Germinal center (tissue), 1 donor: ENCODE measurements around the gene TKT.
"Not testable (repeated sequence)": the region's sequence is repeated elsewhere in the genome, so short reads cannot be mapped to it uniquely, and the experiment has no call there.

Experiments used
- DNase-seq: peaks from one replicate; pipeline ENCODE4 v3.0.0; 2012; ENCODE audit warnings: mixed read lengths, low spot score

TKT gene

DNA sequence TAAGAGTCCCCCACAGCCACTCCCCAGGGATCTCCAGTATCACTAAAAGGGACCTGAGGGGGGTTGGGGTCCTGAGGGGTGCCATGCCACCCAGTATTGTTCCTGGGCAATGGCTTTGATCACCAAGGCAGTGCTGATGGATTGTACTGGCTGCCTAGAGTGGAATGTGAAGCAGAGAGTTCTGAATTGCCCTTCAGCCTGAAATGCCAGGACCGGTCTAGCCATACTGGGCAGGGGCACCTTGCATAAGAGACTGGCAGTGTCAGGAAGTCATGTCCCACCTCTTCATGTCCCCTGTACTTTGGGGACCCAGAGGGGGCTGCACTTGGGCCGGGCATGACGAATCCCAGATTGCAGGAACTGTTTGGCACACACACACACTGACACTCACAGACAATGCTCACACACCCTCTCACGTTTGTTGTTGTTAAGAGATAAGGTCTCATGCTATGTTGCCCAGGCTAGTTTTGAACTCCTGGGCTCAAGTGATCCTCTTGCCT lies 4.5 kb upstream of the TKT start:
- no peak for DNase-seq

DNA sequence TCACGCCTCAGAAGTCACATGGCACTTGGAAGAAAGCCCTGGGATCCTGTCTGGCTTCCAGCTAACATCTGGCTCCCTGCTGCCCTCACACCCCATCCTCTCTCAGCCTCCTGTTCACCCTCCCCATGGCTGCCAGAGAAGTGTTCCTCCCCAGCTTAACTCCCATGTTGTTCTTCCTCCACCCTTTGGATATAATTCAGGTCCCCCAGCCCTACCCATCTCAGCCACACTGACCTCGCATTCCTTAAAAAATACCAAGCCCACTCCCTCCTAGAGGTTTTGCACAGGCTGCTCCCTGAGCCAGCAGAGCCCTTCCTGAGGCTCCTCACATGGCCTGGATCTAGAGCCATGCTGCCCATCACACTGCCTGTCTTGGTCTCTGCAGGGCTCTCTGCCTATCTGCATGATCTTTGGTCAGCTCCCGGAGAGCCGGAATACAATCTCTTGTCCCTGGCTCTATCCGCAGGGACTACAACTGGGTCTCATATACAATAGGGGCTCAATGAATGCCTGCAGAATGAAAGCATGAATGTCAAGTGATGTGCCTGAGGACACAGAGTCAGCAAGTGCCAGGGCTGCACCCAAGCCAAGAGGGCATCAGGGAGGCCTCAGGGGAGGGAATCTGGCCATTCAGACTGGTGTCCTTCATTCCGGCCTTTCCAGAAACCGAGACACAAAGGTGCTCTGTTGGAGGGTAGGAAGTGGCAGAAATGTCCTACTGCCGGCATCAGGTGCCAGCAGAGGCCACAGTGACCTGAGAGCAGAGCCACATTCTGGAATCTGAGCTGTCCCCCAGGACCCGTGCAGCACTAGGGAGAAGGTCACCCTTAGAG lies 3.8 kb upstream of the TKT start:
- no peak for DNase-seq

DNA sequence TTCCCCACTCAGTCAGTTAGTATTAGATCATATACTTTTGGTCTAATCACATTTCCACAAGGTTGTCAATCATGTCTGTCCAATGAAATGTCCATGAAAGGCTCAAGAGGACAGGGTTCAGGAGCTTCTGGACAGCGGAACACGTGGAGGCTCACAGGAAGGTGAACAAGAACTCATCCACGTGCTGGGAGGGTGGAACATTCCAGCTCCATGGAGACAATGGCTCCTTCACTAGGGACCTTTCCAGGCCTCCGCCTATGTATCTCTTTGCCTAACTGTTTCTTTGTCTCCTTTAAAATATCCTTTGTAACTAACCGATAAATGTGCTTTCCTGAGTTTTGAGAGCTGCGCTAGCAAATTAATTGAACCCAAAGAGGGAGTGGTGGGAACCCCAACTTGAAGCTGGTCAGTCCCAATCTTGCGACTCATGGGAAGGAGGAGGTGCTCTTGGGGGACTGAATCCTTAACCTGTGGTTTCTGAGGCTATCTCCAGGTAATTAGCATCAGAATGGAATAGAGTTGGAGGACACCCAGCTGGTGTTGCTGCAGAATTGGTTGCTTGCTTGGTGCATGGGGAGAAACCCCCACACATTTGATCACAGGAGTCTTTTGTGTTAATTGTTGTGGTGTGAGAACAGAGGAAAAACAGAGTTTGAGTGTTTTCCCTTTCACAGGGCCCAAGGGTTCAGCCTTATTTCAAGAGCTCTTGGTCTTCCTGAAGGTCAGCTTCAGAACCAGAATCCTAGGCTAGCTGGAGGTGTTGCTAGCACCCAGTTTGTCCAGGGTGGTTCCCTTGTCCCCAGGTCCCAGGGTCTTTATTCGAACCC lies 3.0 kb upstream of the TKT start:
- no peak for DNase-seq

DNA sequence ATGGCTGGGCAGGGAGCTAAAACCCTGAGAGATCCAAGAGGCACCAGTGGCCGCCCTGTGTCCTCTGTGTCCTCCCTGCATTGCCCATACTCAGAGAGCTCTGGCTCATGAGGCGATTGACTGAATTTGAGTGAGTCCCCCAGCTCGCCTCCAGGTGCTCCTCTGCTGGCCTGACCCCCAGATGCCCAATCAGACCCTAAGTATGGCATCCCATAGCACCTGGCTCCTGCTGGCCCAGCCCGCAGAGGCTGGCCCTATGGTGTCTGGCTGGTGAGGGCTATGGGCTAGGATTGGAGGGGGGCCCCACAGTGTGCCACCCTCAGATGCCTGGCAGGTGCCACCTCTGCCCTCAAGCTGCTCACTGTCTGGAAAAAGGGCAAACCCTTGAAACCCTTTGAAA lies 1.6 kb upstream of the TKT start:
- DNase-seq, result no peak

DNA sequence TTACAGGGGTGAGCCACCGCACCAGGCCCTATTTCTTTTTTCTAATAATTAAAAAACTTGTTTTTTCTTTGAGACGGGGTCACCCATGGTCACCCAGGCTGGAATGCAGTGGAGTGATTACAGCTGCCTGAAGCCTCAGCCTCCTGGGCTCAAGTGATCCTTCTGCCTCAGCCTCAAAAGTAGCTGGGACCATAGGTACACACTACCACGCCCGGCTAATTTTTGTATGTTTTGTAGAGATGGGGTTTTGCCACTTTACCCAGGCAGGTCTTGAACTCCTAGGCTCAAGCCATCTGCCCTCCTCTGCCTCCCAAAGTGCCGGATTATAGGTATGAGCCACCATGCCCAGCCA lies 858 bp upstream of the TKT start:
- no peak for DNase-seq

DNA sequence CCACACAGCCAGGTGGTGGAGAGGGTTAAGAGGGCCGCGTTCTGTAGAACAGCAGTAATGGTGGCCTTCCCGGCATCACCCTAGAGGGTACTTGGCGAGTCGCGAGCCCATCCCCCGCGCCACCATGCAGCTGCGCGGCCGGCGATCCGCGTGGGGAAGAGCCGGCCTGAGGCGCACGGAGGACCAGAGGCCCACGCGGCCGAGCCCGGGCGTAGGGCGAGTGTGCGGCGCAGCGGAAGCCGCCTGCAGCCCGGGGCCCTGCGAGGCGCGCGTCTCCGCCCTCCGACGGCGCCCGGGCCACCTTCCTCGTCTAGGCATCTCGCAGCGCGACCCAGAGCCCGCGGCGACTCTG lies 423 bp downstream of the TKT start:
- peak; percentile 72 for DNase-seq

DNA sequence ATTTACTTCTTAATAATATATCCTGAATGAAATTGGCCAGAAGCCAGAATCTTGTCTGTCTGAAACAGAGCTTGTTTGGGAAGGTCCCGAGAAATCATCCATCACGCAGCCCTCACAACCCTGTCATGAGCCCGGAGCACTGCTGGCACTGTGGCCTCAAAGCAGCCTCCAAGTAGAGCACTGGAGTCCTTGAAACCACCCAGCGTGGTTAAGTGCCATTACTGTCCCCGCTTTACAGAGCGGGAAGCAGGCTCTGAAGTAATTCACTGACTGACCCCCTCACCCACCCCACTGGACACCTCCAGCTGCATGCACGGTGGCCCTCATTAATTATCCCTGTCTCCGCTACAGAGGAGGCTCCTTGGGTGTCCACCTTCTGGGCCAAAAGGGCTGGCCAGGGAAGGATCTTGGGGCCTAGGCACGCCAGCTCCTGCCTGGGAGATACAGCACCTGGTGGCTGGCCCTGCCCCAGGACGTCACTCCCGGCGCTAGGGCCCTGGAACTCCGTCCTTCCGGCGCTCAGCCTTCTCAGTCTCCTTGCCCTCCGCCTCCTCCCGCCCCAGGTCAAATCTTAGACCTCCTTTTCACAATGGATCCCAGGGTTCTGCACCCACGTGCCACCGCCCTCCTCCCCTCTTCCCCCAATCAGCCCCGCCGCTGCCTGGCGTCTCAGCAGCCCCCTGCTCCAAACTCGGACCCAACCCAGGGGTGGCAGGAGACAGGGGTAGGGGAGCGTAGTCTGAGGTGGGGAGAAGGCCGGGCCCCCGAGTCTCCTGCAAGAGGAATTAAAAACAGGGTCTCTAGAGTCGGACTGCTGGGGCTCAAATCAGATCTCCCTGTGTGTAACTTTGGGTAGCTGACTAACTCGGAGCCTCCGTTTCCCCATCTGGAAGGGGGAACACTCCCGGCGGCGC lies 1.1 kb downstream of the TKT start:
- peak; percentile 58 for DNase-seq

DNA sequence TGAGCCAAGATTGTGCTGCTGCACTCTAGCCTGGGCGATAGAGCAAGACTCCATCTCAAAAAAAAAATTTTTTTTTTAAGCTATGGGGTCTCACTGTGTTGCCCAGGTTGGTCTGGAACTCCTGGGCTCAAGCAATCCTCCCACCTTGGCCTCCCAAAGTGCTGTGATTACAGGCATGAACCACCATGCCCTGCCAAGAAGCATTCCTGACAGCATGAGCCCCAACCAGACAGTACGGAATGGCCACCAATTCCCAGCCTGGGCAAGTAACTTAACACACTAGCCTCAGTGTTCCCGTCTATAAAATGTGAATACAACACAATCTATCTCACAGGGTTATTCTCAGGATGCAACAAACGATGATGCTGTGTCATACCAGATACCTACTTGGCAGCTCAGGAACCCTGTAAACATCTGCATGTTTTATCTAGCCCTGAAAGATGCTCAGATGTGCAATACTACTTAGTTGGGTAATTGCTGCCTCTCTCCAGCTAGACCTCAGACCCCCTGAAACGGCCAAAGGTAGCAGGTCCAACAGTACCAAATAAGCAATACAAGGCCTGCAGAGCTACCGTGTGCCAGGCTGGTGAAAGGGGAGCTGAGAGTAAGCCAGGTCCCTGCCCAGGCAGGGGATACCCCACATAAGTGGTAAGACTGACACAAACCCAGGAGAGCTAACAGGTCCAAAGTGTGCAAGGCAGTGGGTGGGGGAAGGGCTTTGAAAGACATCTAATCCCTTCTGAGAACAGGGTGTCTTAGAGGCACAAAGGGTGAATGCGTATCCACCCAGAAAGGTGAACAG lies 1.9 kb downstream of the TKT start:
- no peak for DNase-seq

DNA sequence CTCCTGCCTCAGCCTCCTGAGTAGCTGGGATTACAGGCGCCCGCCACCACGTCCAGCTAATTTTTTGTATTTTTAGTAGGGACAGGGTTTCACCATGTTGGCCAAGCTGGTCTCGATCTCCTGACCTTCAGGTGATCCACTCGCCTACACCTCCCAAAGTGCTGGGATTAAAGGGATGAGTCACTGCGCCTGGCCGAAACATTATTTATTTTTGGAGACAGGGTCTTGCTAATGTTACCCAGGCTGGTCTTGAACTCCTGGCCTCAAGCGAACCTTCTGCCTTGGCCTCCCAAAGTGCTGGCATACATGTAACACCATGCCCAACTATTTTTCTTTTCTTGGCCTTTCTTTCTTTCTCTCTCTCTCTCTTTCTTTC lies 2.9 kb downstream of the TKT start:
- not testable (repeated sequence) for DNase-seq

DNA sequence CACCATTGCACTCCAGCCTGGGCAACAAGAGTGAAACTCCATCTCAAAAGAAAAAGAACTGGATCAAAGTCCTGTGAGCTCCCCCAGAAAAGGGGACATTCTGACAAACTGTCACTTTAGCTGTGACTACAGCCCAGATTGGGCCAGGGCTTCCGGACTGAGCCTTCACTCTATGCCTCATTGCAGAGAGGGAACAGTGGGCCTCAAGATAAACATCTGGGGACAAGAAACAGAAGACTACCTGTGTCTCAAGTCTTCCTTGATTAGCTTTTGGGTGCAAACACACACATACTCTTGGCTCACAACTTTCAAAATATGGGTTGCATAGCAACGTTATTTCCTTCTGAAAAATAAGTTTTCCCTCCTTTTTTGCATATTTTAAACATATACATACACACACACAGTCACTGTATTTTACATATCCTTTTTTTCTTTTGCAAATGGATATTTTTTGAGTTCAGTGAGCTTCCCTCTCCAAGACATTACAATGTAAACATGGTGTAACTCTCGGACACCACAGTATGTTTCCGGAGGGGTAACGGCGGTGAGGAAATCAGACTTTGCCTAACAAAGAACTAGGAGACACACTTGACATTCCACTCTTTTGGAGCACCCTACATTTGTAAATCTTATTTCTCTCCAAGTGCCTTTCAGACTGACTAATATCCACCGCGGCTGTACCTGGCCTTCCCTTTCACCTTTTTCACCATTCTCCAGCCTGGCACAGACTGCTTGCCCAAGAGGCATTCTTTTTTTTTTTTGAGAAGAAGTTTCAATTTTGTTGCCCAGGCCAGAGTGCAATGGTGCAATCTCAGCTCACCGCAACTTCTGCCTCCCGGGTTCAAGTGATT lies 3.5 kb downstream of the TKT start:
- DNase-seq, result peak; percentile 56

DNA sequence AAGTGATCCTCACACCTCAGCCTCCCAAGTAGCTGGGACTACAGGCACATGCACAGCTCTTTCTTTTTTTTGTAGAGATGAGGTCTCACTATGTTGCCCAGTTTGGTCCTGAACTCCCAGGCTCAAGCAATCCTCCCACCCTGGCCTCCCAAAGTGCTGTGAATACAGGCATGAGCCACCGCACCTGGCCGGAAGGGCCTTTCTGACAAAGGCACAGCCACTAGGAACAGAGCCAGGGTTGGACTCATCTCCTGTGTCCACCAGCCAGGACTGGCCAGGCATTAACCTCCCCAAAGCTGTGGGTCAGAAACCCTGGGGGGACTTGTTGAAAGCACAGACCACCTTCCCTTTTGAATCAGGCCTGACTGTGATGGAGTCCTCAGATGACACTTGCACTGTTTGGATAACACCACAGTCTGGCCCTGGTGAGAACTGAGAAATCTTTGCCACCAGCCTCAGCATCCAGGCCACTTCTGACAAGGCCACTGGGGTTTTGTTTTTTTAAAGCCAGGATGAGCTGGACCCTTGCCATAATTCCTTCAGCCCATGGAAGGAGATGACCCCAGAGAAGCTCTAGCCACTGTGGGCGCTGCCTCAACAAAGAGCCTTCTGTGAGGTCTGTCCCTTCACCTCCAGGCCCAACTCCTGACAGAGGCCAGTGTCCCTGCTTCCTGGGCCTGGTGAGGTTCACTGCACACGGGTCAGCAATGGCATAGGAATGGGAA lies 4.8 kb downstream of the TKT start:
- DNase-seq, result no peak

DNA sequence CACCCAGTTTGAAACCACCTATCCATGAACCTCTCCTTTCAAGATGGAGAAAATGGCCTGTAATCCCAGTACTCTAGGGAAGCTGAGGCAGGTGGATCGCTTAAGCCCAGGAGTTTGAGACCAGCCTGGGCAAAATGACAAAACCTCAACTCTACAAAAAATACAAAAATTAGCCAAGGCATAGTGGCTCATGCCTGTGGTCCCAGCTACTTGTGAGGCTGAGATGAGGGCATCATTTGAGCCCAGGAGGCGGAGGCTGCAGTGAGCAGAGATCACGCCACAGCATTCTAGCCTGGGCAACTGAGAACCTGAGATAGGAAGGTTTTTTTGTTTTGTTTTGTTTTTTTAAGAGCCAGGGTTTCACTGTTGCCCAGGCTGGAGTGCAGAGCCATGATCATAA lies 5.4 kb downstream of the TKT start:
- no peak for DNase-seq

DNA sequence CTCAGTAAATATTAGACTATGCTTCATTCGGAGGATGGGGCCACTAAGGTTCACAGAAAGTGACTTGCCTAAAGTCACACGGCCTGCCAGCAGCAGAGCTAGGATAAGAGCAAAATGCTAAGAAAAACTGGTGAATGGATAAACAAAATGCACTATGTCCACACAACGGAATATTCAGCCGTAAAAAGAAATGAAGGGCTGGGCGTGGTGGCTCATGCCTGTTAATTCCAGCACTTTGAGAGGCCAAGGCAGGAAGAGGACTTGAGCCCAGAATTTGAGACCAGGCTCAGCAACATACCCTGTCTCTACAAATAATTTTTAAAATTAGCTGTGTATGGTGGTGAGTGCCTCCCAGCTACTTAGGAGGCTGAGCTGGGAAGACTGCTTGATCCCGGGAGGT lies 7.7 kb downstream of the TKT start:
- DNase-seq, result no peak

DNA sequence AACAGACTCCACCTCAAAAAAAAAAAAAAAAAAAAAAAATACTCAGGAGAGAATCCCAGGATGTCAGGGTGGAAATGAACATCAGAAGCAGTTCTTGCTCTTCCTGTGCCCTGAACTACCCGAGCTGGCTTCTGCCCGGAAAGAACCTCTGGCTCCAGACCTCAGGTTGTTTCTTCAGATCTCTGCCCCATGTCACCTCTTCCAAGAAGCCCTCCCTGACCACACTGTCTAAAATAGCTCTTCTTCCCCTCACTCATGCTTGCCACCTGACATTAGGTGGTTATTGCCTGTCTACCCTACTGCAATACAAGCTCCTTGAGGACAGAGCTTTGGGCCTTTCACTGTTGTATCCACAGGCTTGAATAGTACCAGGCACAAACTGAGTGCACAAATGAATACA lies 8.2 kb downstream of the TKT start:
- no peak for DNase-seq

DNA sequence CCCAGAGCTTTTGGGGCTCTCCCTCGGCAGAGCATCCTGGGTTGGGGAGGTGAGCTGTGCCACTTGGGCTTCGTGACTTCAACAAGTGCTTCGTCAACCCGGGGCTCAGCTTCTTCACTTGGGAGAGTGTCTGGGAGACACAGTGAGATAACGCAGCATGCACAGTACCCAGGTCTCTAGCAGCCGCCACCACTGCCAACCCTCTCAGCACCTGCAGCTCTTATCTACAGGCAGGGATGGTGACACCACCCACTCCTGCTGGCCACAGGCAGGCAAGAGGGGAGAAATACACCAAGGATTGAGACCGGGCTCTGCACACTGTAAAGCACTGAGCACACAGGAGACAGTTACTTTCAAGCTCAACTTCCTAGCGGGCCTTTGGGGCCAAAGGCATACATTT lies 11.6 kb downstream of the TKT start:
- DNase-seq, result no peak

DNA sequence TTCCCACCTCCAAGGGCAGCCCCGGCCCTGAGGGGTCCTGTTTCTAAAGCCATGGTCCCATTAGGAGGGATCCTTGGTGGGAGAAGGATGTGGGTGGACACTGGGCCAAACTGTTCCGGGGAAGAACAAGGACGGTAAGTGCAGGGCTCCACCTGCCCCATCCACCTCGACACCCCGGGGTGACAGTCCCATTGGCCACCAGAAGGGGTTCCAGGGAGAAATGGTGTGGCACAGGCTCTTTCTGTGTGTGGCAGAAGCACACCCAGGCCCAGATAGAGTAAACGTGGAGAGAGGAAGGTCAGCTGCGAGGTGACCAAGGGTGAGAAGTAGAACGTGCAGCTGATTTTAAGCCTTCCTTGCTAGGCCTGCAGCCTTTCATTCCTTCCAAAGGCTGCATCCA lies 12.0 kb downstream of the TKT start:
- DNase-seq, result no peak

DNA sequence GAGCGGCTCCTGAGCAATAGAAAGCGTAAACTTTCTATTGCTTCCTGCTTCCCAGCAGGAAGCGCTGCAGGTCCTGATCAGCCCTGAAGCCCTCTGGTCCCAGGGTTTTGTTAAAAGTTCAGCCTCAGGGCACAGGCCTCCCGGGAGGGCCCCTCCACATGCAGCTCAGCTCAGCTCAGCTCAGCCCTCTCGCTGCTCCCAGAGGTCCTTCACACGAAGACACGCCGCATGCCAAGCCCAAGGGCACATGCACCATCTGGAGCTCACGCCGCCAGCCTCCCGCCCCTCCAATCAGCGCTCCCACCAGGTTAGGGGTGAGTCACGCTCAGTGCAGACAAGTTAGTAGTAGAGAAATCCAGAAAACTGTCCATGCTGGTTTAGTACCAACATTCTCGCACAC lies 12.7 kb downstream of the TKT start:
- DNase-seq, result no peak

DNA sequence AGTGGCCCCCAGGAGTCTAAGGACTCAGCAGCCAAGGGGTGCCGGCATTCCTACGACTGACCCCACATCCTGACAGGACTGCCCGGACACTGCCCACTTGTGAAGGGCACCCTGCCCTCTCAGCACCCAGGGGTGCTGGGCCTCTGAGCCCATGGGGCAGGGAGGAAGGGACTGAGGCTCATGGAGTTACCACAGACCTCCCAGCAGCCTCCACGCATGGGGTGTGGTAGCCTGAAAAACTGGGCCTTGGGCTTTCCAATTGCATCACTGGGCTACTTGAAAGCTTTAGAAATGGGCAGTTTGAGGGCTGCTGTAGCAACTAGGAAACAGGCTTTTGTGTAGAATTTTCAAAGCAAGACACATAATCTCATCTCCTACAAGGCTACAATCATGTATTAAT lies 13.2 kb downstream of the TKT start:
- no peak for DNase-seq

DNA sequence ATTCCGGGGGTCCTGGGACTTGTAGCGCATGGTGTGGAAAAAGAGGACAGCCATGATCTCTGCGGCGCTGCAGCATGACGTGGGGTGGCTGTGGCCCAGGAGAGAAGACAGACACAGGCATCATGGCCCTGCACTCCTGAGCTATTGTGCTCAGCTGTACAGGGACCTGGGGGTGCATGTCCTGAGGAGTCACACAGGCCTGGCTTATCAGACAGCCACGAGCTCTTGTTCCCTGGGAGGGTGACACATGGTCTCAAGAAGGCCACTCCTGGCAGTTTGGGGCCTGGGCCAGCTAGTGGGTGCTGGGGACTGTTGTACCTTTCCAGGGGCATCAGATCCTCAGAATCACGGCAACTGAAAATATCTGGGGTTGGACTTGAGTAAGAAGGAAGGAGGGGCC lies 13.7 kb downstream of the TKT start:
- DNase-seq, result no peak
